Hepatocyte (in vitro differentiated cells): ENCODE measurements around the gene PTPDC1.

ENCODE experiments used
- CTCF ChIP-seq: fragments of 200-600 bp; sonication (generic); IDR thresholded peaks from 2 replicates; pipeline ENCODE4 v1.5.1; 2016; ENCODE audit warnings: antibody characterized with exemption, mild to moderate bottlenecking; ENCODE audit not compliant: poor library complexity
- EZH2 ChIP-seq: fragments of 200-600 bp; sonication (generic); IDR thresholded peaks from 2 replicates; pipeline ENCODE4 v1.6.1; 2016; ENCODE audit warnings: antibody characterized with exemption, mild to moderate bottlenecking, borderline replicate concordance
- EZH2phosphoT487 ChIP-seq: fragments of 200-600 bp; sonication (generic); IDR thresholded peaks from one replicate; pipeline ENCODE4 v1.6.1; 2018; ENCODE audit warnings: antibody characterized with exemption, mild to moderate bottlenecking, low read depth, moderate library complexity; ENCODE audit not compliant: unreplicated experiment, severe bottlenecking

- TF ChIP-seq CTCF (no peak), EZH2phosphoT487 (no peak), EZH2 (no peak)
Observed at GRCh38 chr9:94096819-94097577, 12.7 kb downstream of the PTPDC1 start.
